CD4-positive, alpha-beta T cell treated with Interleukin-21 for 1 hour (primary cell): ENCODE data around the gene PHC2.

ENCODE experiments used
- DNase-seq: peaks from one replicate; pipeline ENCODE4 v3.0.0-alpha.2; 2020

PHC2 gene

DNA sequence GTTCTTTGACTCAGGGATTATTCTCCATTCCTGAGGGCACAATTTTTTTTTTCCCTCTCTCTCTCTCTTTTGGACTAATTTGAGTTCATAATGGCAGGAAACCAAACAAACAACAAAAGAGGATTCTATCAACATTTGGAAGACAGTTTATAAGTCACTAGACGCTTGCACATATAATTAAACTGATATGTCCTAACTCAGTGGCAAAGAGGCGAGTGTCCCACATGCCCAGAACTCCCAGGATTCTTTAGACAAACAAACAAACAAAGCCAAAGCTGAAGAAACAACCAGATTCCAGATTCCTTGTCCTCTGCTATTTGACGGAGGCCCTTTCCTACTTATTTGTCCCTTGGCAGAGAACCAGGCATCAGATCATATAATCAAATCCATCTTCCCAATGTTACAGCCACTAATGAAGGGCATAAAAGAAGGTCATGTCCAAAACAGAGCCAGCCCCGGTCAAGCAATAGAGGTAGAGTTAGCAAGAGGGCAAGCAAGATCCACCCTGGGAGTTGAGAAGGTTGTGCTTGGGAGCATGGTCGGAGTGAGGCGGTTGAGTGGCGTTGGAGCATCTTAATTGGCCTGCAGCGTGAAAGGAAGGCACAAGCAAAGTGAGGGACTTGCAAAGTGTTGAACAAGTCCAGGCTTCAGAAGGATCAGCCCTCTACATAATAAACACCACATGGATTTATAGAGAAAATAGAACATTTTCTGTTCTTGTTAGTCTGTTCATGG, 144.3 kb downstream of the PHC2 start:
- no peak for DNase-seq

DNA sequence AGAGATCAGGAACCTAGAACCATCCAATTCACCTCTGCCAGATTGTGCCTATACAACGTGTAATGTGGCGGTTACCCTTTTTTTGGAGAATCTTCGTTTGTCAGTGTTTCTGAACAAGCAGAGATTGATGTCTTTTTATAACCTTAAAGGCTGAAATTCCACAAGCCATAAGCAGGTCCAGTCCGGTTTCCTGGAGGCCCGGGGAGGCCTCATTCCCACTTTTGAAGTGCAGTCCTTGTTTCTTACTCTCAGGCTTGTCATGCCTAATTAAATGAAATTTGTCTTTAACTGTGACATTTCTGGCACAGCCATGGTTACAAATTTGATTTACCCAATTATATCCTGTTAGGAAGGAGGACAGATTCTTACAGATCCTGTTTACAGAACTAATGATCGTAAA, 146.8 kb downstream of the PHC2 start:
- DNase-seq, result no peak

DNA sequence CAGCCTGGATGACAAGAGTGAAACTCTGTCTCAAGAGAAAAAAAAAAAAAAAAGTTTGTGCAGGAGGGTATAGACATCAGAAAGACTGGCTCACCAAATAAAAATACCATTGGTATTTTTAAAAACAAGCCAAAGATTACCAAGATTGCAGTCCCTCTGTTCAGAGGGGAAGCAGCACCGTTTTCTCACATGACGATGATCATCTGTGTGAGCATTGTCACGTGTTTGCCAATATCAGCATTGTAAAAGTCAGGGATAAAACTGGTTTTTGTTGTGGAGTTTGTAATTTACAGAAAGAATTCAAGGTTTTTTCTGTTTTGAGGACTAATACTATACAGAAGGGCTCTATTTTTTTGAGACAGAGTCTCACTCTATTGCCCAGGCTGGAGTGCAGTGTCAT, 148.1 kb downstream of the PHC2 start:
- DNase-seq, result no peak

DNA sequence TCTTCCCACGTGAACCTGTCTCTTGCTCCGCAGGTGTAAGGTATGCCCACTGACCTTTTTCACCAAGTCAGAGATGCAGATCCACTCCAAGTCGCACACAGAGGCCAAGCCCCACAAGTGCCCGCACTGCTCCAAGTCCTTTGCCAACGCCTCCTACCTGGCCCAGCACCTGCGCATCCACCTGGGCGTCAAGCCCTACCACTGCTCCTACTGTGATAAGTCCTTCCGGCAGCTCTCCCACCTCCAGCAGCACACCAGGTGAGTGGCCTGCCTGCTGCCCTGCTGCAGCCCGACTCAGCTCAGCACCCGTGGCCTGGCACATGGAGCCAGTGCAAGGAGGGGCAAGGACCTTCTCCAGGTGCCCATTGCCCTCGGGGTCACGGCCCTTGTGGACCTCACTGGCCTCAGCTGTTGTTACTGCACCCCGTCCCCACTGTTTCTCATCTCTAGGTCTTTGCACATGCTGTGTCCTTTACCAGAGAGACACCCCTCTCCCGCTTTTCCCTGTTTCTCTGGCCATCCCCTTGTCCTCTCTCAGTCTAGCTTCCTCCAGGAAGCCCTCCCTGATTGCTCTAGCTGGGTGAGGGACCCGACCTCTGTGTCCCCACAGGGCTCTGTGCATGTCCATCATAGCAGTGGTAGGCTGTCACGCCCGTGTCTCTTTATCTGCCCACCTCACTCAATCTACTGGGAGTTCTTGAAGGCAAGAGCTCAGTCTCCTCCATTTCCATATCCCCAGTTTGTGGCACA, 149.2 kb downstream of the PHC2 start:
- DNase-seq, result no peak

DNA sequence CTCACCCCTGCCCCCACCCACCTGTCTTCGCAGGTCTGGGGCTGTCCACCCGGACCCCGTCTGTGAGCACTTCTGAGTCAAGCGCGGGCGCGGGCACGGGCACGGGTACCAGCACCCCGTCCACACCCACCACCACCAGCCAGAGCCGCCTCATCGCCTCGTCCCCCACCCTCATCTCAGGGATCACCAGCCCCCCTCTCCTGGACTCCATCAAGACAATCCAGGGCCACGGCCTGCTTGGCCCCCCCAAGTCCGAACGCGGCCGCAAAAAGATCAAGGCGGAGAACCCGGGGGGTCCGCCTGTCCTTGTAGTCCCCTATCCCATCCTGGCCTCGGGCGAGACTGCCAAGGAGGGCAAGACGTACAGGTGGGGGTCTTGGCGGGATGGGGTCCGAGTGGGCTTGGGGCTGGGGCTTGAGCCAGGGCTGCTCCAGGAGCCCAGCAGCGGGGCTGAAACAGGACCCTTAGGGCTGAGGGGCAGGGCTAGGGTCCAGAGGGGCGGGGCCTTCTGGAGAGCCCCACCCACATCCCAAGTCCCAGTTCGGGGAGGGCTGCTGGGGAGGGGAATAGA, 150.7 kb downstream of the PHC2 start:
- DNase-seq, result no peak

DNA sequence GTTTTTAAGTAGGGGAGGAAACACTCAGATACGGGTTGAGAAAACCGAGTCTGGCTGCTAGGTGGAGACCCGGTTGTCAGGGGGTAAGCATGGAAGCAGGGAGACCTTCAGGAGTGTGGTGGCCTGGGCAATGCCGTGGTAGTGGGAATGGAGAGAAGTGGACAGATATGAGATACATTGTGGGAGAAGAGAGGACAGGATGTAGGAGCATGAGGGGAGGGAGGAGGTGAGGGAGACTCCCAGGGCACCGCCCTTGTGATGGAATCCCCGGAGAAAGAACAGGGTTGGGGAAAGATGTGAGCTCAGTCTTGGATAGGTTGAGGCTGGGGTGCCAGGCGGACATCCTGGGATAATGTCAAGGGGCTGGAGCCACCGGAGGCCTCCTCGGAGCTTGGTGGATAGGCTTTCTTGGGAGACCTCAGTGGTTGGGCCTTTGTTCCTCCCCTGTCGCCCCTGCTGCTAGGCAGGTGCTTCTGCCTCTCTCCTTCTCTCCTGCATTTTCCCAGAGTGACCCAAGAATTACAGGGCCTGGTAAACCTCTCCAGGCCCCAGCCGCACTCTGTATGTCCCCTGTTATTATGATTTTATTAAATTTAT, 153.3 kb downstream of the PHC2 start:
- DNase-seq, result no peak

DNA sequence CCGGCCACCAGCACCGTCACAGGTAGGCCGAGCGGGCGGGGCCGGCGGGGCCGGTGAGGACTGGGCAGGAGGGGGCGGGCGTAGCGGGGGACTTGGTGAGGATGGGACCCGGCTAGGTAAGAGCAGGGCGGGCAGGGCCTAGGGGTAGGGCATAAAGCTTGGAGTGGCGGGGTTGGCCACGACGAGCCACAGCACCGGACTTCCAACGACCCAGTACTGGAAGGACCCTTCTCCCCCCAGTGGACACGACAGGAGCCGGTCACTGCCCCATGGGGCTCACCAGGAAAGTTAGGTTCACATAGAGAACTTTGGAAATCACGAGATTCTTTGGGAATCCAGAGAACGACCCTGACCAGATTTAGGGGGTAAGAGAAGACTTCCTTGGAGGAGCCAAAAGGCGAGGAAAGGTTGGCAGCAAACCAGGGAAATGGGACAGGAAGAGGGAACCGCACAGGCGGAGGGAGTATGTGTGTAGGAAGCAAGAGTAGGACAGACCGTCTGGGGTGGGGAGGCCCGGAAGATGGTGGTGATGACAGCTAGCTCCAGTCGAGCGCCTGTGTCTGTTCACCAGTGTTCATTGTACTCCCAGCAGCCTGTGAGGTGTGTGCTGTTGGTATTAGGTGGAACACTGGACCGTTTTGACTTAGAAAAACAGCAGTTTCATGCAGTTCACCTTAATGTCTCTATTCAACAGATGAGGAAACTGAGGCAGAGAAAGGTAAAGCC, 154.2 kb downstream of the PHC2 start:
- DNase-seq, result no peak

DNA sequence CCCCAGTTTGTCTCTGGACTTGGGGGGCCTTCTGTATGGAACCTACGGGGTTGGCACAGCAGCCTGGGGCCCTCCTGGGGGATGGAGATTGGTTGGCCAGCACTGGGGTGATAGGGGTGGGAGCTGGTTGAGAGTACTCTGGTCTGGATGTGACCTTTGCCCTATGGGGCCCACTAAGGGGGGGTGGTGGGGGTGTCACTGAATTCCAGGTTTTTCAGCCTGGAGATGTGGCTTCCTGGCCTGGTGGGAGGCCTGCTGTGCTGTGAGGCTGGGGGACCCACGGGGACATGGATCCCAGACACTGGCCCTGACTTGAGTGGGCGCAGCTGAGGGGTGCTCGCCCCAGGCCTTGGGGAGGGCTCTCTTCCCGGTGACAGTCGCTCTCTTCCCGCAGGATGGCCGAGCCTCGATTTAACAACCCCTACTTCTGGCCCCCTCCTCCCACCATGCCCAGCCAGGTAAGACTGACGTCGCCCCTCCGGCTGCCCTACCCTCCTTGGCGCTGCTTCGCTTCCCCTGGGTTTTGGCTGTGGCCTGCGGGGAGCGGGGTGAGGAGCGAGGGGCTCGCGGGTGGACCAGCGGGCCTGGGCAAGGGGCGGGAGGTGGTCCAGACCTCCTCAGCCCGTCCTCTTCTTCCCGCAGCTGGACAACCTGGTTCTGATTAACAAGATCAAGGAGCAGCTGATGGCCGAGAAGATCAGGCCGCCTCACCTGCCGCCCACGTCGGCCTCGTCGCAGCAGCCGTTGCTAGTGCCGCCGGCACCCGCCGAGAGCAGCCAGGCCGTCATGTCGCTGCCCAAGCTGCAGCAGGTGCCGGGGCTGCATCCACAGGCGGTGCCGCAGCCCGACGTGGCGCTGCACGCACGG, 155.0 kb downstream of the PHC2 start:
- no peak for DNase-seq

DNA sequence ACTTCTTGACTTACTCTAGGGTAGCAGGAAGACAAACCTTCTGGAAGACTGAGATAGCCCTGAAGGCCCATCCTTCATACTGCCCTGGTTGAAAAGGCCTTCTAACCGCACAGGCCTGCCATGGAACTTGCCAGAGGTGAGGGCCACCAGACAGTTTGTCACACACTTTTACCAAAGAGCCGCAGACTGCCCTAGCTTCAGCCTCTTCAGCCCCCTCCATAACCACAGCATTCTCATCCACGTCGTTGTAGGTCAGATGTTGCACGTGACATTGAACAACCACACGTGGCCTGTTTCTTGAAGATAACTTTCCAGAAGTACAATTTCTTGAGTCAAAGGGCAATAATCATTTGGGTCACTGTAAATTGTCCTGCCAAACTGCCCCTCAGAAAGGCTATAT, 155.7 kb downstream of the PHC2 start:
- no peak for DNase-seq

DNA sequence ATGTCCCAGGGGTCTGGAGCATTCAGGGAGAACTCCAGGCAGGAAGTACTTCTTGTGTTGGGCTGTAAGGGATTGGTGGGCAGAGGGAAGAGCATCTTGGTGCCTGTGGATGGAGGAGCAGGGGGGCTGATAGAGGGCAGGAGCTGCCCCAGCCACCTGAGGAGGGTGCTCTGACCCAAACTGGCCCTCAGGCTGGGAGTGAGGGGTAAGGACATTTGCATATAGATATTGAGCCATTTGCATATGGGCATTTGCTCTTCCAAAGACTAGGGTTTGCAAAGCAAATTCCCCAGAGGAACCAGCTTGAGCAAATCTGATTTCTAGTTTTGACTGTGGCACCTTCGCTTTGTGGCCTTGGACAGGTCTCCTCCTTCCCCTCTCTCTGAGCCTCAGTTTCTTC, 156.4 kb downstream of the PHC2 start:
- DNase-seq, result no peak

DNA sequence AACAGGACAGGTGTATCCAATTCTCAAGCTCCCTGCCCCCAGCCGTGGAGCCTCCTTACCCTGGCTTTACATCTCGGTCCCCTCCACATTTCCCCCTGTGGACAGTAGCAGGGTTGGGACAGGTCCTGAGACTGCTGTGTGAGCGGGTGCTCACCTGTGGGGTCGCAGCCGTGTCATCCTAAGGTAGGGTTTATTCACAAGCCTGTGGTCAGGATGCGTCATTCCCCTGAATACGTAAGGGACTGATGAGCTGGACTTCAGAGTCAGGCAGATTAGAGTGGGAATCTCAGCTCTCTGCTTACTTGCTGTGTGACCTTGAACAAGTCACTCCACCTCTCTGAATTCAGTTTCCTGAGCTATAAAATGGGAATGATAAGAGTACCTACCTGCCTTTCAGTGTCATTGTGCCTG, 156.9 kb downstream of the PHC2 start:
- no peak for DNase-seq
